Measurements from ENCODE around the gene ACSL6. TPM values are rescaled to one million over a fixed set of nuclear protein-coding genes. Genes with fewer than 3 reads are reported as not detected.
A peak's percentile ranks its signal among the peaks of the same experiment; 100 is the strongest.

ACSL6 gene
- total and polyA plus RNA-seq, 5 donors: 1.7 to 6.7 (median 3.0) TPM

- DNase-seq: peak; percentile 47 to 82 (median 81)
These were observed 1.0 kb upstream of the ACSL6 start for GRCh38 chr5:132012371-132013005.

GRCh38 chr5:132010989-132011621 is 353 bp downstream of the ACSL6 start:
- whole genome bisulfite sequencing: 4% methylated on average over 46 of the region's 46 CpGs
- Histone ChIP-seq H3K27ac (ENCODE audit: low read length) (no peak overlapping the region), H3K9me3 (ENCODE audit: control insufficient read depth, low read length) (no peaks in the 10 kb centered on the region), H3K27me3 (ENCODE audit: control insufficient read depth, insufficient read depth) (no peaks in the 10 kb centered on the region), H3K4me3 (ENCODE audit: low read length) (peak overlapping the region; percentile 74), H3K4me1 (ENCODE audit: control insufficient read depth, insufficient read depth, low read length) (peaks cover 2% of the 10 kb centered on the region)
- no peak for ATAC-seq
- intact Hi-C loops (cut with DNase I): no loop called here
- DNase-seq: no peak

More at GRCh38 chr5:132012371-132013005, 1.0 kb upstream of the ACSL6 start:
- no peak overlapping the region for H3K4me3 ChIP-seq (ENCODE audit: low read length)
- intact Hi-C loops (cut with DNase I): no loop called here
- WGBS: 28% methylated on average over 7 of the region's 7 CpGs
- H3K9me3 ChIP-seq (ENCODE audit: control insufficient read depth, low read length): no peaks in the 10 kb centered on the region
- peaks cover 2% of the 10 kb centered on the region for H3K4me1 ChIP-seq (ENCODE audit: control insufficient read depth, insufficient read depth, low read length)
- ATAC-seq: peak; percentile 37 to 53
- H3K27me3 ChIP-seq (ENCODE audit: control insufficient read depth, insufficient read depth): no peaks in the 10 kb centered on the region
- H3K27ac ChIP-seq (ENCODE audit: low read length): no peak overlapping the region

- H3K4me3 ChIP-seq (ENCODE audit: low read length): no peak overlapping the region
- no peaks in the 10 kb centered on the region for H3K27me3 ChIP-seq (ENCODE audit: control insufficient read depth, insufficient read depth)
- intact Hi-C loops (cut with DNase I): no loop called here
- no peaks in the 10 kb centered on the region for H3K9me3 ChIP-seq (ENCODE audit: control insufficient read depth, low read length)
- H3K4me1 ChIP-seq (ENCODE audit: control insufficient read depth, insufficient read depth, low read length): peaks cover 2% of the 10 kb centered on the region
- no peak overlapping the region for H3K27ac ChIP-seq (ENCODE audit: low read length)
- DNase-seq (no peak), ATAC-seq (no peak)
- 60% methylated on average over 6 of the region's 6 CpGs for WGBS
These were observed 841 bp downstream of the ACSL6 start for GRCh38 chr5:132010645-132010988.

GRCh38 chr5:132009706-132010405 is 1.6 kb downstream of the ACSL6 start:
- ATAC-seq (no peak), DNase-seq (no peak)
- intact Hi-C loops (cut with DNase I): loop anchor here (5.0 to 10.0 kb wide), 3 partner anchors 195 to 423 kb away; no protein-coding TSS in a partner anchor
- Histone ChIP-seq H3K9me3 (ENCODE audit: control insufficient read depth, low read length) (no peaks in the 10 kb centered on the region), H3K4me1 (ENCODE audit: control insufficient read depth, insufficient read depth, low read length) (peaks cover 2% of the 10 kb centered on the region), H3K27me3 (ENCODE audit: control insufficient read depth, insufficient read depth) (no peaks in the 10 kb centered on the region), H3K27ac (ENCODE audit: low read length) (no peak overlapping the region), H3K4me3 (ENCODE audit: low read length) (no peak overlapping the region)
- 73% methylated on average over 3 of the region's 3 CpGs for WGBS

- no peaks in the 10 kb centered on the region for H3K9me3 ChIP-seq (ENCODE audit: control insufficient read depth, low read length)
- 68% methylated on average over 5 of the region's 5 CpGs for WGBS
- DNase-seq: no peak
- no peak for ATAC-seq
- peaks cover 5% of the 10 kb centered on the region for H3K4me1 ChIP-seq (ENCODE audit: control insufficient read depth, insufficient read depth, low read length)
- H3K4me3 ChIP-seq (ENCODE audit: low read length): no peak overlapping the region
- intact Hi-C loops (cut with DNase I): loop anchor here (5.0 to 10.0 kb wide), 3 partner anchors 194 to 422 kb away; no protein-coding TSS in a partner anchor
- H3K27ac ChIP-seq (ENCODE audit: low read length): no peak overlapping the region
- H3K27me3 ChIP-seq (ENCODE audit: control insufficient read depth, insufficient read depth): no peaks in the 10 kb centered on the region
These were observed 2.3 kb downstream of the ACSL6 start for GRCh38 chr5:132008961-132009680.

- no peaks in the 10 kb centered on the region for H3K27me3 ChIP-seq (ENCODE audit: control insufficient read depth, insufficient read depth)
- no peak for DNase-seq
- peaks cover 11% of the 10 kb centered on the region for H3K4me1 ChIP-seq (ENCODE audit: control insufficient read depth, insufficient read depth, low read length)
- ATAC-seq: no peak
- no peaks in the 10 kb centered on the region for H3K9me3 ChIP-seq (ENCODE audit: control insufficient read depth, low read length)
- H3K27ac ChIP-seq (ENCODE audit: low read length): no peak overlapping the region
- 72% methylated on average over 2 of the region's 2 CpGs for WGBS
- H3K4me3 ChIP-seq (ENCODE audit: low read length): no peak overlapping the region
- intact Hi-C loops (cut with DNase I): loop anchor here (5.0 to 10.0 kb wide), 3 partner anchors 193 to 421 kb away; no protein-coding TSS in a partner anchor
These were observed 3.3 kb downstream of the ACSL6 start for GRCh38 chr5:132008163-132008473.

GRCh38 chr5:132007399-132008162 is 3.9 kb downstream of the ACSL6 start:
- WGBS: 43% methylated on average over 2 of the region's 2 CpGs

GRCh38 chr5:132006331-132007120 is 4.9 kb downstream of the ACSL6 start:
- H3K9me3 ChIP-seq (ENCODE audit: control insufficient read depth, low read length): no peaks in the 10 kb centered on the region
- no peak overlapping the region for H3K27ac ChIP-seq (ENCODE audit: low read length)
- intact Hi-C loops (cut with DNase I): loop anchor here (5.0 to 10.0 kb wide), 3 partner anchors 192 to 419 kb away; no protein-coding TSS in a partner anchor
- ATAC-seq (no peak), DNase-seq (no peak)
- WGBS: 89% methylated on average over 6 of the region's 6 CpGs
- H3K27me3 ChIP-seq (ENCODE audit: control insufficient read depth, insufficient read depth): no peaks in the 10 kb centered on the region
- H3K4me1 ChIP-seq (ENCODE audit: control insufficient read depth, insufficient read depth, low read length): peaks cover 15% of the 10 kb centered on the region
- no peak overlapping the region for H3K4me3 ChIP-seq (ENCODE audit: low read length)

More at GRCh38 chr5:132007399-132008162, 3.9 kb downstream of the ACSL6 start:
- H3K4me3 ChIP-seq (ENCODE audit: low read length): no peak overlapping the region
- no peak overlapping the region for H3K27ac ChIP-seq (ENCODE audit: low read length)
- peak; percentile 65 to 79 for ATAC-seq
- intact Hi-C loops (cut with DNase I): loop anchor here (5.0 to 10.0 kb wide), 3 partner anchors 193 to 420 kb away; no protein-coding TSS in a partner anchor
- H3K27me3 ChIP-seq (ENCODE audit: control insufficient read depth, insufficient read depth): no peaks in the 10 kb centered on the region
- H3K9me3 ChIP-seq (ENCODE audit: control insufficient read depth, low read length): no peaks in the 10 kb centered on the region
- H3K4me1 ChIP-seq (ENCODE audit: control insufficient read depth, insufficient read depth, low read length): peaks cover 12% of the 10 kb centered on the region
- DNase-seq: peak; percentile 76 to 82 (median 78)

- intact Hi-C loops (cut with DNase I): loop anchor here (5.0 to 10.0 kb wide), 3 partner anchors 191 to 418 kb away; no protein-coding TSS in a partner anchor
- DNase-seq: no peak
- no peak for ATAC-seq
- Histone ChIP-seq H3K27ac (ENCODE audit: low read length) (no peak overlapping the region), H3K9me3 (ENCODE audit: control insufficient read depth, low read length) (no peaks in the 10 kb centered on the region), H3K4me1 (ENCODE audit: control insufficient read depth, insufficient read depth, low read length) (peaks cover 17% of the 10 kb centered on the region), H3K27me3 (ENCODE audit: control insufficient read depth, insufficient read depth) (no peaks in the 10 kb centered on the region), H3K4me3 (ENCODE audit: low read length) (no peak overlapping the region)
- WGBS: 89% methylated on average over 3 of the region's 3 CpGs
These were observed 5.9 kb downstream of the ACSL6 start for GRCh38 chr5:132005591-132005990.

Data from right cardiac atrium (tissue), 5 donors.